Measurements from ENCODE around the gene RBM4B. TPM values are rescaled to one million over a fixed set of nuclear protein-coding genes. Genes with fewer than 3 reads are reported as not detected.
A peak's percentile ranks its signal among the peaks of the same experiment; 100 is the strongest.

RBM4B gene
- total RNA-seq, 1 donor from 2014 or later = 20.3 TPM

DNA sequence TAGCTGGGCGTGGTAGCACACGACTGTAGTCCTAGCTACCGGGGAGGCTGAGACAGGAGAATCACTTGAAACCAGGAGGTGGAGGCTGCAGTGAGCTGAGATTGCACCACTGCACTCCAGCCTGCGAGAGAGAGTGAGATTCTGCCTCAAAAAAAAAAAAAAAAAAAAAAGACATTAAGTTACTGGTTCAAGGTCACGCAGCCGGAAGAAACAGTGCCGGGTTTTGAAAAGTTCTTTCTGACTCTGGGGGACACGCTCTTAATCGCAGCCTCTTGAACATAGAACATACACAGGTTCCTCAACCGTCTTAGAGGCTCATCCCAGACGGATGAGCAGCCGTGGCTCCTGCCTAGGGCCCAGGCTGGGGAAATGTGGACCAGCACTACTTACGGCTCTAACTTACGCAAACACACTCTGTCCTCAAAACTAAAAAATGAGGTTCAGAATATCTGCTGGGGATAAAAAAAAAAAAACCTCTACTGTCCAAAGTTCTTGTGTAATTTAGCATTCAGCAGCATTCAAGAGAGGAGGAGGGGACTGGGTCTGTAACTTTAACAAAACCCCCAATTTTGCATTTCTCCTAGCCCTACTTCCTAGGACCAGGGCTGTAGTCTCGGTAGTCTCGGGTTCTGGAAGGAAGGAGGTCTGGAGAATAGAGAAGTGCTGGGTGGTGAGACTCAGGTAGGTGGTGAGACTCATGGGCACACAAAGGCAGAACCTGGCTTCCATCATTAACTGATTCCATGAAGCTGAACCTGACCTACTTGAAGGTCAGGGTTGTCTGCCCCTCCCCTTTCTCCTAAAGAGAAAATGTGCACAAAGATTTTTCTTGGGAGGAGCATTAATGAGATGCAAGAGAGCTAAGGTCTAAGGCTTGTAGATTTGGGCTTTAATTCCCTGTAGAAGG lies 45.3 kb upstream of the RBM4B start:
- Mint-ChIP-seq H3K9me3 (ENCODE audit: unreplicated experiment) (peaks cover 3% of the 10 kb centered on the region), H3K4me3 (ENCODE audit: unreplicated experiment) (no peak overlapping the region), H3K4me1 (ENCODE audit: low read depth, unreplicated experiment) (peaks cover 27% of the 10 kb centered on the region), H3K27me3 (ENCODE audit: low read depth, unreplicated experiment) (peaks cover 13% of the 10 kb centered on the region), H3K36me3 (ENCODE audit: low read depth, unreplicated experiment) (peaks cover 6% of the 10 kb centered on the region), H3K27ac (ENCODE audit: unreplicated experiment) (no peak overlapping the region)
- Histone ChIP-seq H3K27ac (ENCODE audit: low read depth, low read length) (no peak overlapping the region), H4K20me1 (ENCODE audit: insufficient read depth, low read length) (no peaks in the 10 kb centered on the region), H3K4me2 (ENCODE audit: low read length) (no peak overlapping the region), H3K4me1 (ENCODE audit: insufficient read depth, low read length) (peaks cover 26% of the 10 kb centered on the region), H3K4me3 (ENCODE audit: insufficient read depth, low read depth, low read length) (no peak overlapping the region), H2AFZ (ENCODE audit: low read depth, low read length) (no peak overlapping the region), H3K36me3 (ENCODE audit: insufficient read depth, low read length) (no peaks in the 10 kb centered on the region), H3K9ac (ENCODE audit: low read length) (no peak overlapping the region), H3K27me3 (ENCODE audit: insufficient read depth, low read length) (peaks cover 14% of the 10 kb centered on the region), H3K9me3 (ENCODE audit: insufficient read depth, low read depth, low read length) (no peaks in the 10 kb centered on the region), H3K79me2 (ENCODE audit: insufficient read depth, low read length) (no peaks in the 10 kb centered on the region)
- no peak for DNase-seq (ENCODE audit: low read depth)
- no peak for TF ChIP-seq EZH2 (IDR thresholded peaks at IDR 0.05; ENCODE audit: insufficient read depth, low read length)
- FAIRE-seq = no peak

DNA sequence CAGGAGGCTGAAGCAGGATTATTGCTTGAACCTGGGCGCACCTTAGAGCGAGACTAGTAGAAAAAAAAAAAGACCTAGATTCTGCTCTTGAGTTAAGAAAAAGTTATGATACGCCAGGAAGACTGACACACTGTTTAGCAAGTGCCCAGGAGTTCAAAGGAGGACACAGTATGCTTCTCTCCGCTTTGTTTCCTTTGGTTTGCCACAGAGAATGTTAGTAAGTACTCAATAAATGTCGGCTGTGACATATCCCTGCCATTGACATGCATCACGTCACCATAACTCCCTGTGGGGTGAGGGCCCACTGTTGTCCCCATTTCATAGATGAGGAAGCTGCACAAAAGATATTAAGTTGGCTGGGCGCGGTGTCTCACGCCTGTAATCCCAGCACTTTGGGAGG lies 44.3 kb upstream of the RBM4B start:
- no peak for TF ChIP-seq EZH2 (IDR thresholded peaks at IDR 0.05; ENCODE audit: insufficient read depth, low read length)
- TF ChIP-seq, protein P1, sequence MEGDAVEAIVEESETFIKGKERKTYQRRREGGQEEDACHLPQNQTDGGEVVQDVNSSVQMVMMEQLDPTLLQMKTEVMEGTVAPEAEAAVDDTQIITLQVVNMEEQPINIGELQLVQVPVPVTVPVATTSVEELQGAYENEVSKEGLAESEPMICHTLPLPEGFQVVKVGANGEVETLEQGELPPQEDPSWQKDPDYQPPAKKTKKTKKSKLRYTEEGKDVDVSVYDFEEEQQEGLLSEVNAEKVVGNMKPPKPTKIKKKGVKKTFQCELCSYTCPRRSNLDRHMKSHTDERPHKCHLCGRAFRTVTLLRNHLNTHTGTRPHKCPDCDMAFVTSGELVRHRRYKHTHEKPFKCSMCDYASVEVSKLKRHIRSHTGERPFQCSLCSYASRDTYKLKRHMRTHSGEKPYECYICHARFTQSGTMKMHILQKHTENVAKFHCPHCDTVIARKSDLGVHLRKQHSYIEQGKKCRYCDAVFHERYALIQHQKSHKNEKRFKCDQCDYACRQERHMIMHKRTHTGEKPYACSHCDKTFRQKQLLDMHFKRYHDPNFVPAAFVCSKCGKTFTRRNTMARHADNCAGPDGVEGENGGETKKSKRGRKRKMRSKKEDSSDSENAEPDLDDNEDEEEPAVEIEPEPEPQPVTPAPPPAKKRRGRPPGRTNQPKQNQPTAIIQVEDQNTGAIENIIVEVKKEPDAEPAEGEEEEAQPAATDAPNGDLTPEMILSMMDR (IDR thresholded peaks at IDR 0.05; ENCODE audit: insufficient read depth, low read depth, low read length) = no peak
- Mint-ChIP-seq H3K27ac (ENCODE audit: unreplicated experiment) (no peak overlapping the region), H3K4me1 (ENCODE audit: low read depth, unreplicated experiment) (peaks cover 25% of the 10 kb centered on the region), H3K27me3 (ENCODE audit: low read depth, unreplicated experiment) (peaks cover 14% of the 10 kb centered on the region), H3K9me3 (ENCODE audit: unreplicated experiment) (peaks cover 3% of the 10 kb centered on the region), H3K36me3 (ENCODE audit: low read depth, unreplicated experiment) (peaks cover 8% of the 10 kb centered on the region), H3K4me3 (ENCODE audit: unreplicated experiment) (no peak overlapping the region)
- H3K9me3 ChIP-seq (ENCODE audit: insufficient read depth, low read depth, low read length) = no peaks in the 10 kb centered on the region
- FAIRE-seq (no peak), DNase-seq (ENCODE audit: low read depth) (no peak)
- no peak overlapping the region for H3K9ac ChIP-seq (ENCODE audit: low read length)
- H3K4me1 ChIP-seq (ENCODE audit: insufficient read depth, low read length) = peaks cover 19% of the 10 kb centered on the region
- H3K4me2 ChIP-seq (ENCODE audit: low read length) = no peak overlapping the region
- no peaks in the 10 kb centered on the region for H4K20me1 ChIP-seq (ENCODE audit: insufficient read depth, low read length)
- H3K79me2 ChIP-seq (ENCODE audit: insufficient read depth, low read length) = no peaks in the 10 kb centered on the region
- peaks cover 9% of the 10 kb centered on the region for H3K27me3 ChIP-seq (ENCODE audit: insufficient read depth, low read length)
- no peak overlapping the region for H3K27ac ChIP-seq (ENCODE audit: low read depth, low read length)
- H3K4me3 ChIP-seq (ENCODE audit: insufficient read depth, low read depth, low read length) = no peak overlapping the region
- no peak overlapping the region for H2AFZ ChIP-seq (ENCODE audit: low read depth, low read length)
- no peaks in the 10 kb centered on the region for H3K36me3 ChIP-seq (ENCODE audit: insufficient read depth, low read length)

DNA sequence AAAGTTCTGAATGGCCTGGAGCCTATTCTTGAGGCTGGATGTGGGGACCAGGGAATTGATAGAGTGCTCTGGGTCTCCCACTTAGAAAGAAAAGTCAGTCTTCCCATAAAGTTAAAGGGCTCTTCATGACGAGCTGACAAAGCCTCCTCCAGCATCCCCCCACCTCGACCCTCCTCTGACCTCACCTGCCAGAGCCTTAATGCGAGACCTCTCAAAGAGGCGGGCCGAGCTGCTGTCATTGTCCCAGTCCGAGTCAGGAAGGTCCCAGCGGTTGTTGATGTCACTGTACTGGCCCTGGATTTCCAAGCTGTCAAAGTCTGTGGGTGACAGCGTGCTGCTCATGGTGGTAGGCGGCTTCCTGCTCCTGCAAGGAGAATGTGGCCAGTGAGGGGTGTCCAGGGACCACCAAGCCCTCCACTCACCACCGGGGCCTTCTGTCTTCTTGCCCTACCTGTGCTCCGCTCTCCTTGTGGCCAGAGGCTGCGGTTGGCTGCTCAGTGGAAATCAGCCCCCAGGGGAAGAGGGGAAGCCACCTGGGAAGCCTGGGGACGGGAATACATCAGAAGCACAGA lies 43.3 kb upstream of the RBM4B start:
- no peak overlapping the region for H3K9ac ChIP-seq (ENCODE audit: low read length)
- no peak for DNase-seq (ENCODE audit: low read depth)
- no peaks in the 10 kb centered on the region for H3K36me3 ChIP-seq (ENCODE audit: insufficient read depth, low read length)
- no peak for FAIRE-seq
- Mint-ChIP-seq H3K27me3 (ENCODE audit: low read depth, unreplicated experiment) (peaks cover 12% of the 10 kb centered on the region), H3K9me3 (ENCODE audit: unreplicated experiment) (peaks cover 3% of the 10 kb centered on the region), H3K27ac (ENCODE audit: unreplicated experiment) (no peak overlapping the region), H3K4me1 (ENCODE audit: low read depth, unreplicated experiment) (peaks cover 20% of the 10 kb centered on the region), H3K36me3 (ENCODE audit: low read depth, unreplicated experiment) (peaks cover 8% of the 10 kb centered on the region), H3K4me3 (ENCODE audit: unreplicated experiment) (no peak overlapping the region)
- peak overlapping the region; percentile 68 for H3K4me2 ChIP-seq (ENCODE audit: low read length)
- H4K20me1 ChIP-seq (ENCODE audit: insufficient read depth, low read length) = no peaks in the 10 kb centered on the region
- no peaks in the 10 kb centered on the region for H3K9me3 ChIP-seq (ENCODE audit: insufficient read depth, low read depth, low read length)
- TF ChIP-seq, protein P1 (IDR thresholded peaks at IDR 0.05; ENCODE audit: insufficient read depth, low read depth, low read length) = no peak
- no peak for TF ChIP-seq EZH2 (IDR thresholded peaks at IDR 0.05; ENCODE audit: insufficient read depth, low read length)
- H3K4me1 ChIP-seq (ENCODE audit: insufficient read depth, low read length) = peaks cover 18% of the 10 kb centered on the region
- no peak overlapping the region for H3K27ac ChIP-seq (ENCODE audit: low read depth, low read length)
- no peak overlapping the region for H2AFZ ChIP-seq (ENCODE audit: low read depth, low read length)
- H3K79me2 ChIP-seq (ENCODE audit: insufficient read depth, low read length) = no peaks in the 10 kb centered on the region
- no peak overlapping the region for H3K4me3 ChIP-seq (ENCODE audit: insufficient read depth, low read depth, low read length)
- peaks cover 4% of the 10 kb centered on the region for H3K27me3 ChIP-seq (ENCODE audit: insufficient read depth, low read length)

Measured in astrocyte (in vitro differentiated cells and primary cell).